ENCODE results near the gene QTRT2.

- TF ChIP-seq POLR2A (IDR thresholded peaks at IDR 0.05; ENCODE audit: low read length), result no peak
- no peak for TF ChIP-seq GATA1 (IDR thresholded peaks at IDR 0.05; ENCODE audit: low read depth, low read length)
Measured at GRCh38 chr3:114034787-114035545, 21.6 kb upstream of the QTRT2 start.
